PFSK-1 (cell line): ENCODE data around the gene TMEM181.

Experiments
- POLR2AphosphoS5 ChIP-seq: IDR thresholded peaks from 2 replicates; pipeline ENCODE4 v1.6.1; 2012; ENCODE audit warnings: low read depth, mild to moderate bottlenecking, control low read depth, low read length, moderate library complexity
- REST ChIP-seq, 2 experiments: IDR thresholded peaks; 2 replicates each; pipeline versions ENCODE4 v1.6.1 to v1.8.0; 2011 to 2012; ENCODE audit warnings: low read depth in 2 of 2, low read length in 2 of 2, control low read depth in 1 of 2, inconsistent platforms in 1 of 2, mild to moderate bottlenecking in 1 of 2, moderate library complexity in 1 of 2; ENCODE audit not compliant: insufficient read depth in 1 of 2
- SIN3A ChIP-seq: IDR thresholded peaks from 2 replicates; pipeline ENCODE4 v1.6.1; 2012; ENCODE audit warnings: mild to moderate bottlenecking, low read length, moderate library complexity, borderline replicate concordance; ENCODE audit not compliant: insufficient read depth
- TAF1 ChIP-seq: IDR thresholded peaks from 2 replicates; pipeline ENCODE4 v1.6.1; 2012; ENCODE audit warnings: low read length, control low read depth, borderline replicate concordance; ENCODE audit not compliant: insufficient read depth

- no peak for TF ChIP-seq TAF1
- TF ChIP-seq POLR2AphosphoS5 = no peak
- no peak for TF ChIP-seq SIN3A
- TF ChIP-seq REST (IDR thresholded peaks at IDR 0.05; ENCODE audit: insufficient read depth in 1 of 2, low read depth in 2 of 2, low read length in 2 of 2) = no peak
Observed at GRCh38 chr6:158554611-158555361, 5.1 kb upstream of the TMEM181 start.
